Suprapubic skin (tissue), 3 donors: ENCODE data around the gene ACP4.
"Not testable (repeated sequence)": the region's sequence is repeated elsewhere in the genome, so short reads cannot be mapped to it uniquely, and the experiment has no call there.

Experiments
- EP300 ChIP-seq: sonication (generic); formaldehyde crosslinking; IDR thresholded peaks from one replicate; pipeline ENCODE4 v1.6.1; 2017; ENCODE audit warnings: antibody characterized with exemption
- TF ChIP-seq, protein P1 (sequence below), 2 donors: fragments of 200-600 bp in 1 of 2; fragments of 450-650 bp in 1 of 2; sonication (generic) in 1 of 2; IDR thresholded peaks; one replicate each; pipeline ENCODE4 v1.5.1; 2016 to 2019; ENCODE audit warnings: antibody characterized with exemption in 2 of 2, mild to moderate bottlenecking in 1 of 2, moderate library complexity in 1 of 2

DNA sequence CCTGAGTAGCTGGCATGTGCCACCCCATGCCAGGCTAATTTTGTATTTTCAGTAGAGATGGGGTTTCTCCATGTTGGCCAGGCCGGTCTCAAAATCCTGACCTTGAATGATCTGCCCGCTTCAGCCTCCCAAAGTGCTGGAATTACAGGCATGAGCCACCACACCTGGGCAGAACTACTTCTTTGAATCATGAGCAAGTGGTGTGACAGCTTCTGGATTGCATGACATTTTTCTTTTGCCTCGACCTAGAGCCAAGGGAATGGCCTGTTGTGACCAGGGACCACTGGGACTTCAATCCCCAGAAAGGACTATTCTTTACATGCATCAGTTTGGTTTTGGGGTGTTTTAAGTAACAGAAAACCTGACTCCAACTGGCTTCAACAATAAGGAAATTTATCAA, 17.3 kb upstream of the ACP4 start:
- TF ChIP-seq, protein P1, sequence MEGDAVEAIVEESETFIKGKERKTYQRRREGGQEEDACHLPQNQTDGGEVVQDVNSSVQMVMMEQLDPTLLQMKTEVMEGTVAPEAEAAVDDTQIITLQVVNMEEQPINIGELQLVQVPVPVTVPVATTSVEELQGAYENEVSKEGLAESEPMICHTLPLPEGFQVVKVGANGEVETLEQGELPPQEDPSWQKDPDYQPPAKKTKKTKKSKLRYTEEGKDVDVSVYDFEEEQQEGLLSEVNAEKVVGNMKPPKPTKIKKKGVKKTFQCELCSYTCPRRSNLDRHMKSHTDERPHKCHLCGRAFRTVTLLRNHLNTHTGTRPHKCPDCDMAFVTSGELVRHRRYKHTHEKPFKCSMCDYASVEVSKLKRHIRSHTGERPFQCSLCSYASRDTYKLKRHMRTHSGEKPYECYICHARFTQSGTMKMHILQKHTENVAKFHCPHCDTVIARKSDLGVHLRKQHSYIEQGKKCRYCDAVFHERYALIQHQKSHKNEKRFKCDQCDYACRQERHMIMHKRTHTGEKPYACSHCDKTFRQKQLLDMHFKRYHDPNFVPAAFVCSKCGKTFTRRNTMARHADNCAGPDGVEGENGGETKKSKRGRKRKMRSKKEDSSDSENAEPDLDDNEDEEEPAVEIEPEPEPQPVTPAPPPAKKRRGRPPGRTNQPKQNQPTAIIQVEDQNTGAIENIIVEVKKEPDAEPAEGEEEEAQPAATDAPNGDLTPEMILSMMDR (IDR thresholded peaks at IDR 0.05) = not testable (repeated sequence)
- not testable (repeated sequence) for TF ChIP-seq EP300
